OCI-LY1 (cell line): ENCODE results near the gene ERCC5.

Source experiments
- H2AFZ ChIP-seq: fragments of 200-600 bp; sonication (generic), shearing (Covaris generic); 2 replicates; pipeline ENCODE4 v1.6.0; 2014; ENCODE audit warnings: antibody characterized with exemption, mild to moderate bottlenecking, low read length
- H3F3A ChIP-seq: fragments of 200-600 bp; sonication (generic), shearing (Covaris generic); 2 replicates; pipeline ENCODE4 v1.6.0; 2014; ENCODE audit warnings: mild to moderate bottlenecking, antibody characterized with exemption, low read length, moderate library complexity; ENCODE audit not compliant: insufficient read depth
- H3K27ac ChIP-seq: fragments of 200-600 bp; sonication (generic); 2 replicates; pipeline ENCODE4 v1.5.1; 2014; ENCODE audit warnings: low read length, mixed run types, mild to moderate bottlenecking, low read depth; ENCODE audit not compliant: poor library complexity, severe bottlenecking
- H3K27me3 ChIP-seq: fragments of 200-600 bp; sonication (generic); 2 replicates; pipeline ENCODE4 v1.6.0; 2014; ENCODE audit warnings: antibody characterized with exemption, mild to moderate bottlenecking, low read length, moderate library complexity; ENCODE audit not compliant: insufficient read depth
- H3K36me3 ChIP-seq: fragments of 200-600 bp; sonication (generic); 2 replicates; pipeline ENCODE4 v1.6.1; 2014; ENCODE audit warnings: mild to moderate bottlenecking, antibody characterized with exemption, low read length, moderate library complexity, mixed read lengths; ENCODE audit not compliant: insufficient read depth
- H3K4me1 ChIP-seq: fragments of 200-600 bp; sonication (generic); 2 replicates; pipeline ENCODE4 v1.5.1; 2014; ENCODE audit warnings: mild to moderate bottlenecking, low read length, moderate library complexity; ENCODE audit not compliant: insufficient read depth, severe bottlenecking
- H3K4me2 ChIP-seq: fragments of 200-600 bp; sonication (generic), shearing (Covaris generic); 2 replicates; pipeline ENCODE4 v1.6.1; 2014; ENCODE audit warnings: low read length
- H3K4me3 ChIP-seq: fragments of 200-600 bp; sonication (generic); 2 replicates; pipeline ENCODE4 v1.5.1; 2014; ENCODE audit warnings: low read length, low read depth, mild to moderate bottlenecking, mixed read lengths; ENCODE audit not compliant: poor library complexity, severe bottlenecking
- H3K79me2 ChIP-seq: fragments of 200-600 bp; shearing (Covaris generic); 2 replicates; pipeline ENCODE4 v1.6.1; 2016; ENCODE audit warnings: mixed run types, low read length, mixed read lengths; ENCODE audit not compliant: insufficient read depth
- H3K9ac ChIP-seq: fragments of 200-600 bp; sonication (generic), shearing (Covaris generic); 2 replicates; pipeline ENCODE4 v1.6.1; 2014; ENCODE audit warnings: mild to moderate bottlenecking, low read length, mixed read lengths
- H3K9me2 ChIP-seq: fragments of 200-600 bp; sonication (generic), shearing (Covaris generic); 2 replicates; pipeline ENCODE4 v1.6.1; 2014; ENCODE audit warnings: low read depth, mild to moderate bottlenecking, low read length, mixed read lengths
- H3K9me3 ChIP-seq: fragments of 200-600 bp; shearing (Covaris generic); 2 replicates; pipeline ENCODE4 v1.6.1; 2014; ENCODE audit warnings: low read length, mixed read lengths
- H4K20me1 ChIP-seq: fragments of 200-600 bp; sonication (generic), shearing (Covaris generic); 2 replicates; pipeline ENCODE4 v1.6.0; 2016; ENCODE audit warnings: mild to moderate bottlenecking, low read length; ENCODE audit not compliant: insufficient read depth
- CTCF ChIP-seq: fragments of 200-600 bp; sonication (generic), shearing (Covaris generic); IDR thresholded peaks from 2 replicates; pipeline ENCODE4 v1.5.1; 2017; ENCODE audit warnings: mild to moderate bottlenecking, antibody characterized with exemption, low read length, moderate library complexity, mixed read lengths
- EZH2 ChIP-seq: fragments of 200-600 bp; sonication (generic), shearing (Covaris generic); IDR thresholded peaks from 2 replicates; pipeline ENCODE4 v1.8.0; 2017; ENCODE audit warnings: borderline replicate concordance, mixed run types, mild to moderate bottlenecking, antibody characterized with exemption, low read length, moderate library complexity, mixed read lengths

Gene ERCC5

GRCh38 chr13:102907886-102908515 is 62.2 kb downstream of the ERCC5 start:
- Histone ChIP-seq H3K27me3 (no peaks in the 10 kb centered on the region), H3F3A (no peaks in the 10 kb centered on the region), H3K4me3 (no peak overlapping the region), H3K9ac (no peak overlapping the region), H4K20me1 (no peaks in the 10 kb centered on the region), H3K27ac (no peak overlapping the region), H3K9me2 (no peaks in the 10 kb centered on the region), H3K79me2 (no peaks in the 10 kb centered on the region), H3K4me1 (no peaks in the 10 kb centered on the region), H3K4me2 (no peak overlapping the region), H3K36me3 (no peaks in the 10 kb centered on the region), H2AFZ (no peak overlapping the region), H3K9me3 (no peaks in the 10 kb centered on the region)
- TF ChIP-seq CTCF = no peak

GRCh38 chr13:102909971-102910370 is 64.1 kb downstream of the ERCC5 start:
- Histone ChIP-seq H3K9ac (no peak overlapping the region), H2AFZ (no peak overlapping the region), H3K27ac (no peak overlapping the region), H3K4me2 (no peak overlapping the region), H3K27me3 (no peaks in the 10 kb centered on the region), H3K36me3 (no peaks in the 10 kb centered on the region), H3F3A (no peaks in the 10 kb centered on the region), H3K4me3 (no peak overlapping the region), H3K4me1 (no peaks in the 10 kb centered on the region), H3K79me2 (no peaks in the 10 kb centered on the region), H3K9me3 (no peaks in the 10 kb centered on the region), H3K9me2 (no peaks in the 10 kb centered on the region), H4K20me1 (no peaks in the 10 kb centered on the region)
- TF ChIP-seq EZH2 (no peak), CTCF (no peak)

GRCh38 chr13:102911336-102911735 is 65.5 kb downstream of the ERCC5 start:
- TF ChIP-seq EZH2 (no peak), CTCF (no peak)
- no peak overlapping the region for H3K9ac ChIP-seq
- H3K4me2 ChIP-seq = no peak overlapping the region
- no peaks in the 10 kb centered on the region for H3K36me3 ChIP-seq
- H3K4me3 ChIP-seq = no peak overlapping the region
- H3K4me1 ChIP-seq = peaks cover 4% of the 10 kb centered on the region
- H3F3A ChIP-seq = no peaks in the 10 kb centered on the region
- no peaks in the 10 kb centered on the region for H3K9me3 ChIP-seq
- no peaks in the 10 kb centered on the region for H3K79me2 ChIP-seq
- H3K9me2 ChIP-seq = no peaks in the 10 kb centered on the region
- H3K27ac ChIP-seq = no peak overlapping the region
- H2AFZ ChIP-seq = no peak overlapping the region
- no peaks in the 10 kb centered on the region for H3K27me3 ChIP-seq
- H4K20me1 ChIP-seq = no peaks in the 10 kb centered on the region
